ENCODE data around the gene IL17RD.
"Not testable (repeated sequence)": the region's sequence is repeated elsewhere in the genome, so short reads cannot be mapped to it uniquely, and the experiment has no call there.

IL17RD gene

DNA sequence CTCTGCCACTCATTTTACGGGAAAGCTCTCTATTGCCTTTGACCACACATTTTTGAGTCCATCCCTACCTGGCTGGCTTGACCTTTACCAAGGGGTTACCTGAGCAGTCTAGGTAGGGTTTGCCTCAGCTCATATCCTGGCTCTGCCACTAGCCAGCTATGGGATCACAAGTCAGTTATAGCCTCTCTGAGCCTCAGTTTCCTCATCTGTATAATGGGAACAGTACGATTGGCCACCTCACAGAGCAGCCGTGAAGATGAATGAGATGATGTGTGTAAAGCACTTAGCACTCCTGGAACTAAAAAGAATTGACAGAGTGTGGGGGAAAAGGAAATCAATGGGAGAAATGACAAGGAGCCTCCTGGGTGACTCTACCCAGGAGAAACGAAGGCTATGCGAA lies 76.7 kb downstream of the IL17RD start:
- Histone ChIP-seq H3K4me1 (ENCODE audit: control insufficient read depth in 1 of 2, insufficient read depth in 2 of 2, low read length in 2 of 2) (peaks cover 0 to 12% of the 10 kb centered on the region in 2 donors), H3K9me3 (ENCODE audit: control insufficient read depth in 1 of 2, low read length in 2 of 2) (no peaks in the 10 kb centered on the region), H3K36me3 (ENCODE audit: control insufficient read depth in 1 of 2, insufficient read depth in 2 of 2, low read length in 2 of 2) (no peaks in the 10 kb centered on the region), H3K27me3 (ENCODE audit: low read depth, low read length) (no peaks in the 10 kb centered on the region), H3K27ac (ENCODE audit: low read length) (no peak overlapping the region), H3K4me3 (ENCODE audit: low read depth in 1 of 2, low read length in 2 of 2) (no peak overlapping the region)

DNA sequence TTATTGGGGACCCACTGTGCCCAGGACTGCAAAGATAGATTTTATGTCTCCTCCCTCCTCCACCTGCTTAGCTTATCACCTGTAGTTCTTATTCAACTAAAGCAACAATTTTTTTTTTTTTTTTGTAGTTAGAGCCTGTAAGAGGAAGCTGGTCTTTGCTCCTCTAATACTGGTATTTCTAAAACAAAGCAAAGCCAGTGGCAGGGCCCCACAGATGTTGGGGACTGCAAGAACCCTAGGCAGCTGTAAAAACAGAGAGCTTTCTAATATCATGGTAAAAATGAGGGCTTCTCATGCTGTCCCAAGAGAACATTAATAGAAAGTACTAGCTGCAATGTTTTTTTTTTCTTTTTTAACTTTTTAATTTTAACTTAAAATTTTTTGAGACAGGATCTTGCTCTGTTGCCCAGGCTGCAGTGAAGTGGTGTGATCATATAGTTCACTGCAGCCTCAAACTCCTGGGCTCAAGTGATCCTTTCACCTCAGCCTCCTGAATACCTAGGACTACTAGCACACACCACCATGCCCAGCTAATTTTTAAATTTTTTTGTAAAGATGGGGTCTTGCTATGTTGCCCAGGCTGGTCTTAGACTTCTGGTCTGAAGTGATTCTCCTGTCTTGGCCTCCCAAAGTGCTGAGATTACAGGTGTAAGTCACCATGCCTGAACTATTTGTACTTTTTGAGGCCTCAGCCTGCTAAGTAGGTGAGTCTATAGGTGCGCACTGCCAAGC lies 77.6 kb downstream of the IL17RD start:
- no peak overlapping the region for H3K27ac ChIP-seq (ENCODE audit: low read length)
- no peak overlapping the region for H3K4me3 ChIP-seq (ENCODE audit: low read depth in 1 of 2, low read length in 2 of 2)
- no peaks in the 10 kb centered on the region for H3K27me3 ChIP-seq (ENCODE audit: low read depth, low read length)
- no peaks in the 10 kb centered on the region for H3K36me3 ChIP-seq (ENCODE audit: control insufficient read depth in 1 of 2, insufficient read depth in 2 of 2, low read length in 2 of 2)
- H3K4me1 ChIP-seq (ENCODE audit: control insufficient read depth in 1 of 2, insufficient read depth in 2 of 2, low read length in 2 of 2) = peaks cover 0 to 12% of the 10 kb centered on the region in 2 donors
- H3K9me3 ChIP-seq (ENCODE audit: control insufficient read depth in 1 of 2, low read length in 2 of 2) = no peaks in the 10 kb centered on the region

DNA sequence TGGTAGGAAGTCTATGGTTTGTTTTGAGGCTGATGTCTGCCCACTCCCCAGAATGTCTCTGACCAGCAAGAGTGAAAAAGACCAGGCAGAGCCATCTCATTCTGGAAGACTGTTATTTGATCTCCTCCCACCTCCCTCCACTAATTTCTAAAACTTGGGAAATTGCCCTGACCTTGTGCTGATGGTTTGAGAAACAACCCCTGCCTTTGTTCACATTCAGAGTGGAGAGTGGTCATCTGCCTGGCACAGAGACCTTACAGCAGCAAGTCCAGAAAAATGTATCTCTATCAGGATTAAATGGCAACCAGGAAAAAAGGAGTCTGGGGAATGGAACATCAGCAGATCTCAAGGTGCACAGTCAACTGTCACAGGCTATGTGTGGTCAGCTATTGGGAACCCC lies 79.0 kb downstream of the IL17RD start:
- Histone ChIP-seq H3K36me3 (ENCODE audit: control insufficient read depth in 1 of 2, insufficient read depth in 2 of 2, low read length in 2 of 2) (no peaks in the 10 kb centered on the region), H3K27ac (ENCODE audit: low read length) (no peak overlapping the region), H3K4me1 (ENCODE audit: control insufficient read depth in 1 of 2, insufficient read depth in 2 of 2, low read length in 2 of 2) (peaks cover 0 to 7% of the 10 kb centered on the region in 2 donors), H3K4me3 (ENCODE audit: low read depth in 1 of 2, low read length in 2 of 2) (no peak overlapping the region), H3K9me3 (ENCODE audit: control insufficient read depth in 1 of 2, low read length in 2 of 2) (no peaks in the 10 kb centered on the region), H3K27me3 (ENCODE audit: low read depth, low read length) (no peaks in the 10 kb centered on the region)

DNA sequence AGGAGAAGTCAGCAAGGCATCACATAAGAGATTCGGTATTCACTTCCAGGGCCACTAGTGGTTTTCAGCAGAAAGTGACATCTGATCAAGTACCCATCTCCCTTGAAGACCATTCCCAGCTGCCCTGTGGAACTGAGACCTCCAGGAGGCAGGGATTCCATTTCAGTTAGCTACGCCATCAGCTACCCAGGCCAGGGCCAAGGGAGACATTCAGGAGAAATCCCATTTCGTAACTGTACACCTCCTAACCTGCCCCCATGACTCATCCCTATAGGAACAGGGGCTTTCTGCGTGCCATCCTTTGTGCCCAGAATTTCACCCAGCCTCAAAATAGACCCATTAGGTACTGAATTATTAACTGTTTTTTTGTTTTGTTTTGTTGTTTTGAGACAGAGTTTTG lies 79.9 kb downstream of the IL17RD start:
- H3K4me1 ChIP-seq (ENCODE audit: control insufficient read depth in 1 of 2, insufficient read depth in 2 of 2, low read length in 2 of 2) = no peaks in the 10 kb centered on the region
- no peaks in the 10 kb centered on the region for H3K36me3 ChIP-seq (ENCODE audit: control insufficient read depth in 1 of 2, insufficient read depth in 2 of 2, low read length in 2 of 2)
- no peak overlapping the region for H3K27ac ChIP-seq (ENCODE audit: low read length)
- no peaks in the 10 kb centered on the region for H3K9me3 ChIP-seq (ENCODE audit: control insufficient read depth in 1 of 2, low read length in 2 of 2)
- no peak overlapping the region for H3K4me3 ChIP-seq (ENCODE audit: low read depth in 1 of 2, low read length in 2 of 2)
- no peaks in the 10 kb centered on the region for H3K27me3 ChIP-seq (ENCODE audit: low read depth, low read length)

DNA sequence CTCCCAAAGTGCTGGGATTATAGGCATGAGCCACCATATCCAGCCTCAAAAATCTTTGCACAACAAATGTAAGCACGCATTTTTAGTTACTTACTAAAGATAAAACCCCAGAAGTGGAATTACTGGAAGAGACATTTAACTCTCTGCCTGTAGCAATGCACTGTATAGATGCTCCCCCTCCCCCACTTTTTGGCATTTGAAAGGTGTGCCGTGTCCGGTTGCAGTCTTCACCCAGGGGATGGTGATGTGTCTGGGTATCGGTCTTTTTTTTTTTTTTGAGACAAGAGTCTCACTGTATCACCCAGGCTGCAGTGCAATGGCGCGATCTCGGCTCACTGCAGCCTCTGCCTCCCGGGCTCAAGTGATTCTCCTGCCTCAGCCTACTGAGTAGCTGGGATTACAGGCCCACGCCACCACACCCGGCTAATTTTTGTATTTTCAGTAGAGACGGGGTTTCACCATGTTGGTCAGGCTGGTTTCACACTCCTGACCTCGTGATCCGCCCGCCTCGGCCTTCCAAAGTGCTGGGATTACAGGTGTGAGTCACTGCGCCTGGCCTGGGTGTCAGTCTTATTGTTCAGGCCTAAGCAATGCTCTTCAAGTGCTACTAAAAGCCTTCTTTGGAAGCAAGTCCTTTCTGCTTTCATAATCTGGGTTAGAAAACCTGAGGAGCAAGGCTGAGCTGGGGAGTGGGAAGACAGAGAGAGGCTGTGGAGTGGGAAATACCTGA lies 81.7 kb downstream of the IL17RD start:
- H3K27me3 ChIP-seq (ENCODE audit: low read depth, low read length); H3K36me3 ChIP-seq (ENCODE audit: control insufficient read depth in 1 of 2, insufficient read depth in 2 of 2, low read length in 2 of 2); H3K4me1 ChIP-seq (ENCODE audit: control insufficient read depth in 1 of 2, insufficient read depth in 2 of 2, low read length in 2 of 2); H3K27ac ChIP-seq (ENCODE audit: low read length); H3K9me3 ChIP-seq (ENCODE audit: control insufficient read depth in 1 of 2, low read length in 2 of 2); H3K4me3 ChIP-seq (ENCODE audit: low read depth in 1 of 2, low read length in 2 of 2): not testable (repeated sequence)

DNA sequence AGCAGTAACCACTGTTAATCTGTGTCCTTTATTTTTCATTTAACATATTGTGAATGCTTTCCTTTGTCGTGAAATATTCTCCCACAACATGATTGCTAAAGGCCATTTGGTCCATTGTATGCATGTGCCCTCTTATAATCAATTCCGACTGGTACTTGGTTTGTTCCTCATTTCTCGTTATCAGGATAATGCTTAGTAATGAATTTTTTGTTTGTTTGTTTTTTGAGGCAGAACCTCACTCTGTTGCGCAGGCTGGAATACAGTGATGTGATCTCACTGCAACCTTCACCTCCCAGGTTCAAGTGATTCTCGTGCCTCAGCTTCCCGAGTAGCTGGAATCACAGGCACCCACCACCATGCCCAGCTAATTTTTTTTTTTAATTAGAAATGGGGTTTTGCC lies 82.7 kb downstream of the IL17RD start:
- no peaks in the 10 kb centered on the region for H3K9me3 ChIP-seq (ENCODE audit: control insufficient read depth in 1 of 2, low read length in 2 of 2)
- no peaks in the 10 kb centered on the region for H3K27me3 ChIP-seq (ENCODE audit: low read depth, low read length)
- H3K27ac ChIP-seq (ENCODE audit: low read length) = no peak overlapping the region
- H3K36me3 ChIP-seq (ENCODE audit: control insufficient read depth in 1 of 2, insufficient read depth in 2 of 2, low read length in 2 of 2) = no peaks in the 10 kb centered on the region
- H3K4me1 ChIP-seq (ENCODE audit: control insufficient read depth in 1 of 2, insufficient read depth in 2 of 2, low read length in 2 of 2) = peaks cover 0 to 12% of the 10 kb centered on the region in 2 donors
- H3K4me3 ChIP-seq (ENCODE audit: low read depth in 1 of 2, low read length in 2 of 2) = no peak overlapping the region

DNA sequence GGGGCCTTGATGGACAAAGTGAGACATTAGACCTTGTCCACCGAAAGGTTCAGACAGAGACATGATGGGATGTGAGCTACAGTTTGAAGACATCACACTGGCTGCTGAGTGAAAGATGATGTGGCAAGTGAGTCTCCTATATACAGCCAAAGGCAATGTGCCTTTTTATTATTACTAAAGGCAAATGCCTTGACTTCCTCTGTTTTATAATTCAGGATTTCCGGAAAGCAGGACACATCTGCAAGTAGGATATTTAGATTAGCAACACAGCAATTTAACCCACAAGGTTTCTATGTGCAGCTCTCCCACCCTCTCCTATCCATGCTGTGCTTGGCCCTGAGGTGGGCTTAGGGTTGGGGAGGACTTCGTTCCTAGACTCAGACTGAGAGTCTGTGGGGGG lies 84.0 kb downstream of the IL17RD start:
- Histone ChIP-seq H3K27ac (ENCODE audit: low read length) (no peak overlapping the region), H3K9me3 (ENCODE audit: control insufficient read depth in 1 of 2, low read length in 2 of 2) (no peaks in the 10 kb centered on the region), H3K4me1 (ENCODE audit: control insufficient read depth in 1 of 2, insufficient read depth in 2 of 2, low read length in 2 of 2) (peaks cover 0 to 12% of the 10 kb centered on the region in 2 donors), H3K36me3 (ENCODE audit: control insufficient read depth in 1 of 2, insufficient read depth in 2 of 2, low read length in 2 of 2) (no peaks in the 10 kb centered on the region), H3K4me3 (ENCODE audit: low read depth in 1 of 2, low read length in 2 of 2) (no peak overlapping the region), H3K27me3 (ENCODE audit: low read depth, low read length) (no peaks in the 10 kb centered on the region)

DNA sequence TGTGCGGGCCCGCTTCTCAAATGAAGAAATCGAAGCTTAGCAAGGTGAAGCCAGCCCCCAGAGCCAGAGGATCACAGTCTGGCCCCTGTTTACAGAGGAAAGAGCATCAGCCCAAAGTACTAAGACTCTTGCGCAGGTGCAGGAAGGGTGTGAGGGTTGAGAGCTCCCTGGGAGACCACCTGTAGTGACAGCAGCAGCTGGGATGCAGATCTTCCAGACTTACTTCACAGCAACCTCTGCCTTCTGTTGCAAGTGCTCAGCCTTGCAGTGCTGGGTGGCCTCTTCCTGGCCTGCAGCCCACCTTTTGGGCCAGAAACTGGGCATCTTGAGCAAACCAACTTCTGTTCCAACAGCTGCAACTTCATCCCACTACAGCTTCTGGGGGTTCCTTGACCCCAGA lies 85.0 kb downstream of the IL17RD start:
- Histone ChIP-seq H3K4me3 (ENCODE audit: low read depth in 1 of 2, low read length in 2 of 2) (no peak overlapping the region), H3K4me1 (ENCODE audit: control insufficient read depth in 1 of 2, insufficient read depth in 2 of 2, low read length in 2 of 2) (peaks cover 0 to 12% of the 10 kb centered on the region in 2 donors), H3K36me3 (ENCODE audit: control insufficient read depth in 1 of 2, insufficient read depth in 2 of 2, low read length in 2 of 2) (no peaks in the 10 kb centered on the region), H3K27me3 (ENCODE audit: low read depth, low read length) (no peaks in the 10 kb centered on the region), H3K9me3 (ENCODE audit: control insufficient read depth in 1 of 2, low read length in 2 of 2) (no peaks in the 10 kb centered on the region), H3K27ac (ENCODE audit: low read length) (no peak overlapping the region)

DNA sequence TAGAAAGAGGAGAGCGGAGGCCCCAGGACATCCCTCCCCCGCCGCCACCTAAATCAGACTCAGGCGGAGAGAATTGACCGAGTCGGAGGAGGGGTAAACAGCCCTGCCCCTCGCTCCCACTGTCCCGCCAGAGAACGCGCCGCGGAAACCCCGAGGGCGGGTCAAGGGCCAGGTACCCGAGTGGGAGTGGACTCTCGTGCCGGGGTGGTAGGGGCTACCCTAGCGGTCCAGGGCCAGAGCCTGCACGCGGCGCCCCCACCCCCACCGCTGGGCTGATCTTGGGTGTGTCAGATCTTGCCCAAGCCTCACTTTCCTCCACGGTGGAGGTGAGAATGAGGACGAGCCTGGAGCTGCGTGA lies 85.7 kb downstream of the IL17RD start:
- H3K27me3 ChIP-seq (ENCODE audit: low read depth, low read length) = no peaks in the 10 kb centered on the region
- H3K9me3 ChIP-seq (ENCODE audit: control insufficient read depth in 1 of 2, low read length in 2 of 2) = no peaks in the 10 kb centered on the region
- H3K4me3 ChIP-seq (ENCODE audit: low read depth in 1 of 2, low read length in 2 of 2) = peak overlapping the region; percentile 38 to 94
- H3K27ac ChIP-seq (ENCODE audit: low read length) = no peak overlapping the region
- peaks cover 0 to 12% of the 10 kb centered on the region in 2 donors for H3K4me1 ChIP-seq (ENCODE audit: control insufficient read depth in 1 of 2, insufficient read depth in 2 of 2, low read length in 2 of 2)
- H3K36me3 ChIP-seq (ENCODE audit: control insufficient read depth in 1 of 2, insufficient read depth in 2 of 2, low read length in 2 of 2) = no peaks in the 10 kb centered on the region

DNA sequence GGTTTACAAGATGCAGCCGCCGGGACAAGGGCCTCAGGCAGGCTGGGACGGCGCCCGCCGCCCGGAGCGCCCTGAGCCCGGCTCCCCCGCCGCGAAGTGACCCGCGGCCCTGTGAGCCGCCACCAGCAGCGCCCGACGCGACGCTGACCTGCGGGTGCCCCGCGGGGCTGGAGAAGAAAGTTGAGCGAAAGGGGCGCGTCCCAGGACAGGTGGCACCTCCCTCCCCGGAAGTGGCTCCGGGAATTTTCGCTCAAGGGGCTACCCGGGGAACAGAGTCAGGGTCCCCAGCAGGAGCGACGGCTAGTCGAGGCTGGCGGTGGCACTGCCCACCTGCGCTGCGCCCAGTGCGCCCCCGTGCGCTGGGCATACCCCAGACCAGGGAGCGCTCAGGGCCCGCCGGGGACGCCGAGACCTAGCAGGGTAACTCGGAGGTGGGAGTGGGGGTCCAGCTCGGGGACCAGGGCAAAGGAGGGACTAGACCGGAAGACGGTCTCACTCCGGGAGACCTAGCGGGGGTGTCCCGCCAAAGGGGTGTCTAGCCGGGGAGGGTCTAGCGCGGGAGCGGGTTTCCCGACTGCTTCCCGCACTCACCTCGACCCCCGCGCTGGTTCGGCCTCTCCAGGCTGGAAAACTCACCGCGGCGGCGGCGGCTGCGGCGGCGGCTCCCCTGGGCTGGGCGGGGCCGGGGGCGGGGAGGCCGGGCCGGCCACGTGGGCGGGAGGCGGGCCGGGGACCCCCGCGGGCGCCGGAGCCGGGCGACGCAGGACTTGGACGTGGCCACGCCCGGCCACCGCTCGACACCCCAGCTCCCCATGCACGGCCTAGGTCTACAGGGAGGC lies 86.3 kb downstream of the IL17RD start:
- H3K4me3 ChIP-seq (ENCODE audit: low read depth in 1 of 2, low read length in 2 of 2) = peak overlapping the region; percentile 77 to 94
- peaks cover 0 to 12% of the 10 kb centered on the region in 2 donors for H3K4me1 ChIP-seq (ENCODE audit: control insufficient read depth in 1 of 2, insufficient read depth in 2 of 2, low read length in 2 of 2)
- H3K9me3 ChIP-seq (ENCODE audit: control insufficient read depth in 1 of 2, low read length in 2 of 2) = no peaks in the 10 kb centered on the region
- no peak overlapping the region for H3K27ac ChIP-seq (ENCODE audit: low read length)
- no peaks in the 10 kb centered on the region for H3K36me3 ChIP-seq (ENCODE audit: control insufficient read depth in 1 of 2, insufficient read depth in 2 of 2, low read length in 2 of 2)
- H3K27me3 ChIP-seq (ENCODE audit: low read depth, low read length) = no peaks in the 10 kb centered on the region

DNA sequence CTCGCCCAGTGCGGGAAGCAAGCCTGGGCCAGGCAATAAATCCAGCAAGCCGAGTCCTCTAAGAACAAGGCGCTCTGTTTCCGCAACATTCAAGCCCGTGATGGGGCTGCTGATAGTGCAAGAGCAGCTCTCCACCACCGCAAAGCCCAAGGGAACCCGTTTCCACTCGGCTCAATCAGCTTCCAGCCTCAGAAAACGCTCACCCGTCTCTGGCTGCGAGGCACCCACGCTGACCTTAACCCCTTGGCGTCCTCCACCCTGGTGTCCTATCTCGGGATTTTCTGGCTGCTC lies 86.9 kb downstream of the IL17RD start:
- Histone ChIP-seq H3K27me3 (ENCODE audit: low read depth, low read length) (no peaks in the 10 kb centered on the region), H3K27ac (ENCODE audit: low read length) (no peak overlapping the region), H3K4me3 (ENCODE audit: low read depth in 1 of 2, low read length in 2 of 2) (peak overlapping the region; percentile 77 to 94), H3K36me3 (ENCODE audit: control insufficient read depth in 1 of 2, insufficient read depth in 2 of 2, low read length in 2 of 2) (no peaks in the 10 kb centered on the region), H3K9me3 (ENCODE audit: control insufficient read depth in 1 of 2, low read length in 2 of 2) (no peaks in the 10 kb centered on the region), H3K4me1 (ENCODE audit: control insufficient read depth in 1 of 2, insufficient read depth in 2 of 2, low read length in 2 of 2) (peaks cover 0 to 12% of the 10 kb centered on the region in 2 donors)
